Muscle layer of duodenum (tissue), 2 donors: Measurements from ENCODE around the gene ACAP3.

ENCODE experiments used
- H3K27ac ChIP-seq: one replicate; pipeline ENCODE4 v1.7.0; 2013; ENCODE audit warnings: mild to moderate bottlenecking, low read length
- H3K27me3 ChIP-seq: one replicate; pipeline ENCODE4 v1.7.0; 2013; ENCODE audit warnings: low read depth, mild to moderate bottlenecking, control low read depth, low read length
- H3K36me3 ChIP-seq, 2 donors: one replicate each; pipeline ENCODE4 v1.7.0; 2013; ENCODE audit warnings: low read length in 2 of 2, control low read depth in 1 of 2, mild to moderate bottlenecking in 1 of 2; ENCODE audit not compliant: insufficient read depth in 2 of 2, control insufficient read depth in 1 of 2
- H3K4me1 ChIP-seq, 2 donors: one replicate each; pipeline ENCODE4 v1.7.0; 2013; ENCODE audit warnings: low read length in 2 of 2, mild to moderate bottlenecking in 2 of 2, control low read depth in 1 of 2, moderate library complexity in 1 of 2; ENCODE audit not compliant: insufficient read depth in 2 of 2, control insufficient read depth in 1 of 2
- H3K4me3 ChIP-seq, 2 donors: one replicate each; pipeline ENCODE4 v1.7.0; 2013; ENCODE audit warnings: low read length in 2 of 2, low read depth in 1 of 2, mild to moderate bottlenecking in 1 of 2
- H3K9me3 ChIP-seq, 2 donors: one replicate each; pipeline ENCODE4 v1.7.0; 2013; ENCODE audit warnings: low read length in 2 of 2, control low read depth in 1 of 2, mild to moderate bottlenecking in 1 of 2; ENCODE audit not compliant: control insufficient read depth in 1 of 2
- donor health status: healthy.

Gene ACAP3

GRCh38 chr1:1302951-1303509 is 4.7 kb downstream of the ACAP3 start:
- Histone ChIP-seq H3K27ac (no peak overlapping the region), H3K4me3 (no peak overlapping the region), H3K4me1 (peaks cover 16 to 44% of the 10 kb centered on the region in 2 donors), H3K36me3 (peaks cover 0 to 1% of the 10 kb centered on the region in 2 donors), H3K9me3 (no peaks in the 10 kb centered on the region), H3K27me3 (no peaks in the 10 kb centered on the region)

GRCh38 chr1:1302006-1302430 is 5.7 kb downstream of the ACAP3 start:
- peaks cover 16 to 41% of the 10 kb centered on the region in 2 donors for H3K4me1 ChIP-seq
- H3K4me3 ChIP-seq = no peak overlapping the region
- peaks cover 0 to 6% of the 10 kb centered on the region in 2 donors for H3K36me3 ChIP-seq
- no peaks in the 10 kb centered on the region for H3K9me3 ChIP-seq
- H3K27me3 ChIP-seq = no peaks in the 10 kb centered on the region
- no peak overlapping the region for H3K27ac ChIP-seq

GRCh38 chr1:1300352-1300739 is 7.4 kb downstream of the ACAP3 start:
- Histone ChIP-seq H3K27me3 (no peaks in the 10 kb centered on the region), H3K27ac (no peak overlapping the region), H3K9me3 (no peaks in the 10 kb centered on the region), H3K4me3 (no peak overlapping the region), H3K36me3 (peaks cover 0 to 22% of the 10 kb centered on the region in 2 donors), H3K4me1 (peaks cover 6 to 25% of the 10 kb centered on the region in 2 donors)

- Histone ChIP-seq H3K36me3 (peaks cover 0 to 27% of the 10 kb centered on the region in 2 donors), H3K4me1 (peaks cover under 1 to 19% of the 10 kb centered on the region in 2 donors), H3K27ac (no peak overlapping the region), H3K9me3 (no peaks in the 10 kb centered on the region), H3K4me3 (no peak overlapping the region), H3K27me3 (no peaks in the 10 kb centered on the region)
Observed at GRCh38 chr1:1299686-1300351, 7.9 kb downstream of the ACAP3 start.

- no peak overlapping the region for H3K27ac ChIP-seq
- H3K4me1 ChIP-seq = peaks cover 0 to 12% of the 10 kb centered on the region in 2 donors
- no peaks in the 10 kb centered on the region for H3K9me3 ChIP-seq
- no peak overlapping the region for H3K4me3 ChIP-seq
- no peaks in the 10 kb centered on the region for H3K27me3 ChIP-seq
- H3K36me3 ChIP-seq = peaks cover 0 to 34% of the 10 kb centered on the region in 2 donors
Observed at GRCh38 chr1:1298861-1299685, 8.7 kb downstream of the ACAP3 start.

GRCh38 chr1:1297802-1298424 is 9.8 kb downstream of the ACAP3 start:
- H3K4me3 ChIP-seq = no peak overlapping the region
- no peak overlapping the region for H3K27ac ChIP-seq
- peaks cover 0 to 35% of the 10 kb centered on the region in 2 donors for H3K36me3 ChIP-seq
- H3K4me1 ChIP-seq = peaks cover 0 to 4% of the 10 kb centered on the region in 2 donors
- no peaks in the 10 kb centered on the region for H3K27me3 ChIP-seq
- no peaks in the 10 kb centered on the region for H3K9me3 ChIP-seq

GRCh38 chr1:1296070-1297061 is 11.4 kb downstream of the ACAP3 start:
- H3K27me3 ChIP-seq = no peaks in the 10 kb centered on the region
- H3K36me3 ChIP-seq = peaks cover 0 to 35% of the 10 kb centered on the region in 2 donors
- no peaks in the 10 kb centered on the region for H3K9me3 ChIP-seq
- no peak overlapping the region for H3K4me3 ChIP-seq
- no peak overlapping the region for H3K27ac ChIP-seq
- H3K4me1 ChIP-seq = peaks cover 0 to 8% of the 10 kb centered on the region in 2 donors

- Histone ChIP-seq H3K9me3 (no peaks in the 10 kb centered on the region), H3K36me3 (peaks cover 0 to 35% of the 10 kb centered on the region in 2 donors)
Observed at GRCh38 chr1:1295154-1295923, 12.4 kb downstream of the ACAP3 start.

GRCh38 chr1:1294250-1294890 is 13.4 kb downstream of the ACAP3 start:
- no peak overlapping the region for H3K27ac ChIP-seq
- no peaks in the 10 kb centered on the region for H3K27me3 ChIP-seq
- no peaks in the 10 kb centered on the region for H3K9me3 ChIP-seq
- no peak overlapping the region for H3K4me3 ChIP-seq
- peaks cover 0 to 13% of the 10 kb centered on the region in 2 donors for H3K4me1 ChIP-seq
- H3K36me3 ChIP-seq = peaks cover 0 to 35% of the 10 kb centered on the region in 2 donors

More at GRCh38 chr1:1295154-1295923, 12.4 kb downstream of the ACAP3 start:
- Histone ChIP-seq H3K4me3 (no peak overlapping the region), H3K27ac (no peak overlapping the region), H3K4me1 (peaks cover 0 to 13% of the 10 kb centered on the region in 2 donors), H3K27me3 (no peaks in the 10 kb centered on the region)
